Measurements from ENCODE around the gene CCDC18. TPM values are rescaled to one million over a fixed set of nuclear protein-coding genes. Genes with fewer than 3 reads are reported as not detected.

The CCDC18 gene
- polyA plus RNA-seq, 3 donors from 2014 or later: 2.8 to 6.3 (median 3.3) TPM

DNA sequence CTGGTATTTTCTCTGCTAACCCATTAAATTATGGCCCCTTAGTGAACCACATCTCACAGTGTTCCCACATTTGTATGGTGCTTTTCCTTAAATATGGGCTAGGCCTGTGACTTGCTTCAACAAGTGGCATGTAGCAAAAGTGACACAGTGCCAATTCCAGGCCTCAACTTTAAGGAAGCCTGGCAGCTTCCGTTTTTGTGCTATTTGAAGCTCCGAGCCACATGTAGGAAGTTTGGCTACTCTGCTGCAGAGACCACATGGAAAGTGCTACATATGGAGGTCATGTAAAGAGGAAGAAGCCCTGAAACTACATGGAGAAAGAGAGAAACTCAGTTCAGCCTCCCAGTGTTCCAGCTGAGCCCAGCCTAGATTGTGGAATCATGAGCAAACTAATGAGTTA is 136.7 kb downstream of the CCDC18 start:
- Mint-ChIP-seq H3K27ac (no peak overlapping the region), H3K4me3 (no peak overlapping the region), H3K9me3 (no peaks in the 10 kb centered on the region)

DNA sequence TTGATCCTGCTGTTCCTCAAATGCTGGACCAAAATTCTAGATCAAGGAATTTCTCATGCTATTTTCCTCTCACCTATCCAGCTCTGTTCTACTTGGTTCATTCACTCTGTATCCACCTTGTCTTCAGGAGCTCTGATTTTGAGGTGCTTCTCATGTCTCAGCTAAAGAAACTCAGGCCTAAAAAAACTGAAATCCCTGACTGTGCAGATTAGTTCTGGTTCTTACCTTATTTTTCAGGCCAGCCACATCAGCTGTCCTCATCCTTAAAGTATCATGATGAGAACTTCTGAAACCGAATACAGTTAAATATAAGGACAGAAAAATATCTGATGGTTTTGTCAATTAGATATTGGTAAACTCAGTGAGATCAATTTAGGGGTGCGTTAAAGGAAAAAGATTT is 137.4 kb downstream of the CCDC18 start:
- no peak overlapping the region for H3K4me3 Mint-ChIP-seq
- peak overlapping the region in 1 of 6 donors; percentile 57 for H3K27ac Mint-ChIP-seq
- no peak for DNase-seq
- H3K36me3 Mint-ChIP-seq: peaks cover 0 to 20% (median 7%) of the 10 kb centered on the region in 3 donors
- no peaks in the 10 kb centered on the region for H3K4me1 Mint-ChIP-seq
- H3K9me3 Mint-ChIP-seq: no peaks in the 10 kb centered on the region
- peaks cover 0 to 8% (median 0%) of the 10 kb centered on the region in 3 donors for H3K27me3 Mint-ChIP-seq (ENCODE audit: low read depth in 3 of 3)

More for the DNA sequence above, 136.7 kb downstream of the CCDC18 start:
- Mint-ChIP-seq H3K4me1 (no peaks in the 10 kb centered on the region), H3K36me3 (peaks cover 0 to 20% (median 7%) of the 10 kb centered on the region in 3 donors), H3K27me3 (ENCODE audit: low read depth in 3 of 3) (peaks cover 0 to 8% (median 0%) of the 10 kb centered on the region in 3 donors)
- no peak for DNase-seq

DNA sequence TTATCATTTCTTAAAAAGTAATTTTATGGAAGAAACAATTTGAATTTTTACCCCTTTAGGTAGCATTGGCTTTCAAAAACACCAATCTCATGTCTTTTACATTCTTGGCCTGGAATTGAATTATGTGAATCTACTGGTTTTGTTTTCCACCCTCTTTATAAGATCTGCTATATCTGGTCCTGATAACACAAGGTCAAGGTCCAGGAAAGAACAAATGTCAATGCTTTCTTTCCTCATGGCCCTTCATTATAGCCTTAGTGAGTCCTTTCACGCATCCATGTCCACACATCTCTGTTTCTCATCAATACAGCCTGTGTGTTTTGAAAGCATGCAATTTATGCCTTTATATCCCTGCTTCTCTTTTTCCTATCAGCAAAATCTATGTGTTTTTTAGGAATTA is 141.2 kb downstream of the CCDC18 start:
- H3K27ac Mint-ChIP-seq: no peak overlapping the region
- H3K4me1 Mint-ChIP-seq: no peaks in the 10 kb centered on the region
- H3K27me3 Mint-ChIP-seq (ENCODE audit: low read depth in 3 of 3): peaks cover 0 to 6% (median 0%) of the 10 kb centered on the region in 3 donors
- no peak overlapping the region for H3K4me3 Mint-ChIP-seq
- no peak for DNase-seq
- H3K36me3 Mint-ChIP-seq: peaks cover 0 to 16% (median 10%) of the 10 kb centered on the region in 3 donors
- H3K9me3 Mint-ChIP-seq: no peaks in the 10 kb centered on the region

DNA sequence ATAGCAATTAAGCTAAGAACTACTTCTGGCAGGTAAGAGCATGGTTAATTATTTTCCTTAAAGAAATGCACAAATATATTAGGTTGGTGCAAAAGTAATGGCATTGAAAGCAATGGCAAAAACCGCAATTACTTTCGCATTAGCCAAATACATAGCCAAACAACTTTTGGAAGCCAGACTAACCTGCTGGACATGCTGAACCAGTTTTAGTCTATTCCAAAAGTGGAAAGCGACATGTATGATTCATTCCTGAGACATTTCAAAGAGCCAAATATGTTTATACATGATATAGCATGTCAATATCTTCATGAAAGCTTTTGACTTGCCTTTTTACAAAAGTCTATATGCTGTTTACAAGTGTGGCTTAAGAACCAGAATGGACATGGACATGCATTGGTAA is 141.8 kb downstream of the CCDC18 start:
- H3K4me3 Mint-ChIP-seq: no peak overlapping the region
- H3K27ac Mint-ChIP-seq: no peak overlapping the region
- H3K36me3 Mint-ChIP-seq: peaks cover 0 to 16% (median 10%) of the 10 kb centered on the region in 3 donors
- DNase-seq: no peak
- H3K4me1 Mint-ChIP-seq: no peaks in the 10 kb centered on the region
- no peaks in the 10 kb centered on the region for H3K9me3 Mint-ChIP-seq
- H3K27me3 Mint-ChIP-seq (ENCODE audit: low read depth in 3 of 3): peaks cover 0 to 6% (median 0%) of the 10 kb centered on the region in 3 donors

DNA sequence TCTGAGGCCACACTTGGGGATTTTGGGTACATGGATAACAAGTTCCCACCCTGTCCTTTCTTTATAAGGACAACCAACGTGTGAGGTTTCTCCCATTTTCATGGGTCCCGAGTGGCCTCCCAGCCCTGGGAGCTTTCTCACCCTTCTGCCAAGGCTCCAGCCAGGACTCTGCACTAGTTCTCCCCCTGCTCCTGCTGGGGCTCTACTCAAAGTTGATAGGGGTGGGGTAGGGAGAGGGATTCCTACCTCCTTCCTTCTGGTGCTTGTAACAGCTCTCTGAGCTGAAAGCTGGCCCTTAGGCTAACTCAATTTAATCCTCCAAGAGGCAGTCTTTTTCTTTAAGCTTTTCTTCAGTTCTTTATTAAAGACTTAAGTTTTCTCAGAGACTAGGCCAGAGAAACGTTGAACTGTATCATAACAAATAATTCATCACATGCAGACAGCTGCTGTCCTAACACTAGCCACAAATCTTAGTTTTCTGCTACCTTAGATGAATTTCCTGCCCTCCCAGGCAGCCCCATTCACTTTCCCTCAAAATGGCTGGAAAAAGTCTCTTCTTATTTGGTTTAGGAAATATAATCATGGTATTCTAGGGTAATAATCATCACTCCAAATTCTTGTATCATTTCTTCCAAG is 142.8 kb downstream of the CCDC18 start:
- Mint-ChIP-seq H3K27ac (no peak overlapping the region), H3K27me3 (ENCODE audit: low read depth in 3 of 3) (peaks cover 0 to 6% (median 0%) of the 10 kb centered on the region in 3 donors), H3K36me3 (peaks cover 0 to 11% (median 5%) of the 10 kb centered on the region in 3 donors), H3K9me3 (no peaks in the 10 kb centered on the region), H3K4me3 (no peak overlapping the region), H3K4me1 (no peaks in the 10 kb centered on the region)
- DNase-seq: no peak

DNA sequence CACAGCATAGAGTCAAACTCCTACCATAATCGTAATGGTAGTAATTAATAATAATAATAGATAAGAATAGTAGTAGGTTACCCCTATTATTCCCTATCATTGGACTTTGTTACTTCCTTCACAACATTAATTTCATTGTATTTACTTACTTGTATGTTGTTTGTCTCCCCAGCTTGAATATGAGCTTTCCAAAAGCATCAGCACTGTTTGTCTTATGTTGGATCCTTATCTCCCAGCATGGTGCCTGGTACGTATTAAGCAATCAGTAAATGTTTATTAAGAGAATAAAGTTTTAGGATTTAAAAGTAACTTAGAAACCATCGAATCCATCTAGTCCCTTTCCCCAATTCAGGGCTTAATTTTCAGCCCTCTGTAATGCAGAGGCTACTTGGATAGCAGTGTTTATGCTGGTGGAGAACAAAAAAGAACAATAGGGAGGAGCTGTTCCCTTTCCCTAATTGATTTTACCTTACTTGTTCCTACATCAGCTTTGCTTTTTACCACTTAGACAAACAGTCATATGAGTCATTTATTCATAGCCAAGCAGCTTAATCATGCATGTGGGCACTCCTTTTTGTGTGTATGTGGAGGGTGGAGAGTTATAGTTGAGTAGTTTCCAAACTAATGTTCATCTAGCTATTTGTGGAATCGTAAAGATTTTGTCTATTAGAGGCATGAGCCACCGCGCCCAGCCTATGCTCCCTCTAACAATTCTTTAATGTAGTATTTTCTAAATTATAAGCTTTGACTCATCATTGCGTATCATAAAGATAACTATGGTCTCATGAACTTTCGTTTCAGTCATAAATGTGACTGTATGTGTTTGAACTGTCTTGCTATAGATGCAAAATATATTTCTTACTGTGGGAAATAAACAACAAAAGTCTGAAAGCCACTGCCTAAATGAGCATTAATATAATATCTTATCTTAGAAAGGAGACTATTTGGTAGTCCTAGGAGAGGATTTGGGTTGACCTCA is 144.3 kb downstream of the CCDC18 start:
- no peak for DNase-seq
- Mint-ChIP-seq H3K27me3 (ENCODE audit: low read depth in 3 of 3) (peaks cover 0 to 5% (median 0%) of the 10 kb centered on the region in 3 donors), H3K36me3 (peaks cover 0 to 11% (median 5%) of the 10 kb centered on the region in 3 donors), H3K4me3 (no peak overlapping the region), H3K9me3 (no peaks in the 10 kb centered on the region), H3K4me1 (no peaks in the 10 kb centered on the region), H3K27ac (no peak overlapping the region)

Other genes starting within 250 kb of the CCDC18 start
- 10 to 100 TPM; 10.9 to 32.4 (median 27.0) TPM for gene DIPK1A, start 219.3 kb upstream of the CCDC18 start, polyA plus RNA-seq
- 100 to 1,000 TPM in 1 of 3 donors, 10 to 100 TPM in 2; 50.1 to 101 (median 74.9) TPM for gene MTF2, start 101.4 kb upstream of the CCDC18 start, polyA plus RNA-seq
- gene TMED5, start 311 bp upstream of the CCDC18 start, polyA plus RNA-seq: 10 to 100 TPM; 27.1 to 44.8 (median 32.6) TPM
- gene DR1, start 165.2 kb downstream of the CCDC18 start, polyA plus RNA-seq: 10 to 100 TPM; 48.0 to 87.9 (median 80.5) TPM